HCT116 (cell line): ENCODE data around the gene DEPDC7. TPM values are rescaled to one million over a fixed set of nuclear protein-coding genes. Genes with fewer than 3 reads are reported as not detected.

Experiments used
- ATAC-seq: fragments of 200-7000 bp; cut with Tn5 transposase; 2 replicates; pipeline ENCODE4 v1.9.1; 2020; ENCODE audit warnings: mild to moderate bottlenecking, moderate library complexity
- BruUV-seq: library from RNA; stranded (reverse); fragments of 400-500 nt; replicated peaks from 2 replicates; lab custom pipeline; 2021; lab: Mats Ljungman, UMichigan
- CTCF ChIA-PET: fragments of 300-600 bp; sonication (Branson Sonifier 250); formaldehyde crosslinking; loops from one replicate; lab custom pipeline; 2021; ENCODE audit warnings: antibody characterized with exemption; lab: Charles Lee
- POLR2A ChIA-PET: fragments of 300-600, 350-600 bp; sonication (Branson Sonifier 250); formaldehyde crosslinking; loops from one replicate; lab custom pipeline; 2021; ENCODE audit warnings: antibody characterized with exemption; lab: Charles Lee
- RAD21 ChIA-PET, 2 experiments: fragments of 300-600 bp; sonication (Branson Sonifier 250); formaldehyde crosslinking; loops; one replicate each; lab custom pipeline; 2023; ENCODE audit warnings: low total read pairs in 2 of 2; ENCODE audit not compliant: uncharacterized antibody in 2 of 2, unreplicated experiment in 2 of 2, low non-redundant PET in 1 of 2; lab: Charles Lee
- DNase-seq: peaks from one replicate; pipeline ENCODE4 v3.0.0-alpha.2; 2010; ENCODE audit warnings: low read depth, low spot score
- H2AFZ ChIP-seq: fragments of 200-600 bp; shearing (Covaris generic), sonication (generic); 2 replicates; pipeline ENCODE4 v1.6.1; 2017; ENCODE audit warnings: low read depth, mixed run types, mixed read lengths, antibody characterized with exemption, low read length; ENCODE audit not compliant: poor library complexity, severe bottlenecking
- H3K27ac ChIP-seq: 2 replicates; pipeline ENCODE4 v1.5.1; 2012; ENCODE audit warnings: low read depth, low read length
- H3K27me3 ChIP-seq: fragments of 200-600 bp; sonication (generic); 2 replicates; pipeline ENCODE4 v1.6.1; 2016; ENCODE audit warnings: mixed run types, low read length, mixed read lengths; ENCODE audit not compliant: insufficient read depth
- H3K36me3 ChIP-seq, 2 experiments: fragments of 200-500 bp in 1 of 2; fragments of 200-600 bp in 1 of 2; sonication (Bioruptor generic) in 1 of 2; sonication (generic) in 1 of 2; 2 replicates each; pipeline versions ENCODE4 v1.5.1 to v1.6.1; 2014 to 2016; ENCODE audit warnings: low read length in 2 of 2, inconsistent platforms in 1 of 2, mixed read lengths in 1 of 2, mixed run types in 1 of 2; ENCODE audit not compliant: insufficient read depth in 2 of 2, control insufficient read depth in 1 of 2
- H3K4me1 ChIP-seq, 2 experiments: fragments of 200-600 bp in 1 of 2; sonication (generic) in 1 of 2; 2 replicates each; pipeline versions ENCODE4 v1.5.1 to v1.6.1; 2012 to 2017; ENCODE audit warnings: low read length in 2 of 2, inconsistent platforms in 1 of 2, mild to moderate bottlenecking in 1 of 2, mixed read lengths in 1 of 2, mixed run types in 1 of 2, moderate library complexity in 1 of 2; ENCODE audit not compliant: insufficient read depth in 2 of 2, control insufficient read depth in 1 of 2
- H3K4me2 ChIP-seq: fragments of 200-600 bp; sonication (generic); 2 replicates; pipeline ENCODE4 v1.6.1; 2017; ENCODE audit warnings: mixed run types, low read length, mixed read lengths
- H3K4me3 ChIP-seq, 2 experiments: fragments of 200-600 bp in 1 of 2; sonication (generic) in 1 of 2; replicated peaks in 1 of 2; 2 replicates each; pipeline ENCODE4 v1.5.1; 2011 to 2016; ENCODE audit warnings: low read length in 2 of 2, control low read depth in 1 of 2, low read depth in 1 of 2, mild to moderate bottlenecking in 1 of 2, mixed read lengths in 1 of 2, mixed run types in 1 of 2
- H3K79me2 ChIP-seq: fragments of 200-600 bp; sonication (generic); 2 replicates; pipeline ENCODE4 v1.6.1; 2017; ENCODE audit warnings: mild to moderate bottlenecking, mixed run types, low read length, moderate library complexity, mixed read lengths; ENCODE audit not compliant: insufficient read depth
- H3K9ac ChIP-seq: fragments of 200-600 bp; sonication (generic); 2 replicates; pipeline ENCODE4 v1.6.1; 2016; ENCODE audit warnings: low read length, mixed read lengths
- H3K9me2 ChIP-seq: fragments of 200-600 bp; sonication (generic), shearing (Covaris generic); 2 replicates; pipeline ENCODE4 v1.6.1; 2017; ENCODE audit warnings: mixed run types, mild to moderate bottlenecking, moderate library complexity; ENCODE audit not compliant: insufficient read depth
- H3K9me3 ChIP-seq, 2 experiments: fragments of 200-500 bp in 1 of 2; fragments of 200-600 bp in 1 of 2; sonication (Bioruptor generic) in 1 of 2; sonication (generic) in 1 of 2; 2 replicates each; pipeline ENCODE4 v1.6.1; 2014 to 2017; ENCODE audit warnings: low read length in 2 of 2, mixed read lengths in 2 of 2, inconsistent platforms in 1 of 2, low read depth in 1 of 2, mild to moderate bottlenecking in 1 of 2, mixed run types in 1 of 2, moderate library complexity in 1 of 2; ENCODE audit not compliant: control insufficient read depth in 1 of 2, insufficient read depth in 1 of 2
- H4K20me1 ChIP-seq: fragments of 200-600 bp; sonication (generic), shearing (Covaris generic); 2 replicates; pipeline ENCODE4 v1.6.1; 2017; ENCODE audit warnings: mixed run types, mild to moderate bottlenecking, moderate library complexity; ENCODE audit not compliant: insufficient read depth
- CEBPB ChIP-seq: IDR thresholded peaks from 2 replicates; pipeline ENCODE4 v1.6.1; 2012; ENCODE audit warnings: low read depth
- CTCF ChIP-seq, 3 experiments: fragments of 200-600 bp in 1 of 3; sonication (generic) in 1 of 3; IDR thresholded peaks in 2 of 3; conservative IDR thresholded peaks in 1 of 3; 2 replicates each; pipeline ENCODE4 v1.5.1; 2012 to 2017; ENCODE audit warnings: low read depth in 2 of 3, low read length in 2 of 3, antibody characterized with exemption in 1 of 3, borderline replicate concordance in 1 of 3, control low read depth in 1 of 3, mild to moderate bottlenecking in 1 of 3, mixed read lengths in 1 of 3, mixed run types in 1 of 3, moderate library complexity in 1 of 3; ENCODE audit not compliant: insufficient read depth in 1 of 3
- FOSL1 ChIP-seq: IDR thresholded peaks from 2 replicates; pipeline ENCODE4 v1.6.1; 2012; ENCODE audit warnings: low read depth
- RAD21 ChIP-seq: IDR thresholded peaks from 2 replicates; pipeline ENCODE4 v1.6.1; 2012; ENCODE audit warnings: low read depth, mild to moderate bottlenecking
- REST ChIP-seq: IDR thresholded peaks from 2 replicates; pipeline ENCODE4 v1.6.1; 2012; ENCODE audit warnings: low read depth
- SIN3A ChIP-seq: IDR thresholded peaks from 2 replicates; pipeline ENCODE4 v1.6.1; 2012; ENCODE audit warnings: low read depth
- YY1 ChIP-seq: IDR thresholded peaks from 2 replicates; pipeline ENCODE4 v1.6.1; 2011; ENCODE audit warnings: low read length, low read depth, moderate library complexity, mild to moderate bottlenecking; ENCODE audit not compliant: insufficient replicate concordance; ENCODE audit errors: extremely low read depth
- ZBTB33 ChIP-seq: IDR thresholded peaks from 2 replicates; pipeline ENCODE4 v1.6.1; 2011; ENCODE audit warnings: mild to moderate bottlenecking, low read length, moderate library complexity; ENCODE audit not compliant: insufficient replicate concordance; ENCODE audit errors: extremely low read depth
- intact Hi-C: fragments of 100-400 bp; cut with micrococcal nuclease; formaldehyde crosslinking; loops from 2 replicates; pipeline ENCODE4 v1.10.0; 2022
- total RNA-seq: library from RNA; stranded (reverse); gene quantifications from one replicate; pipeline ENCODE4 v1.2.1, GENCODE V29; 2021; ENCODE audit not compliant: unreplicated experiment

The DEPDC7 gene
- total RNA-seq, 1 experiment from 2014 or later: 7.3 TPM

- H3K27ac ChIP-seq: no peak overlapping the region
- intact Hi-C loops: loop anchor here (1.0 to 10.0 kb wide), 6 partner anchors 105 to 351 kb away; no protein-coding TSS in a partner anchor
- H3K4me3 ChIP-seq: no peak overlapping the region
- H3K4me2 ChIP-seq: no peak overlapping the region
- CTCF ChIA-PET: interaction anchor here (0.6 to 2.0 kb wide), 20 partner anchors 9 to 677 kb away, joined by 3 to 18 read pairs (median 4); partner anchors contain the start of genes DEPDC7 and TCP11L1
- no peak overlapping the region for H2AFZ ChIP-seq
- no TSS peak for BruUV-seq
- no peaks in the 10 kb centered on the region for H3K9me3 ChIP-seq
- ATAC-seq (peak; percentile 72), DNase-seq (peak; percentile 28)
- H3K4me1 ChIP-seq: peaks cover 13 to 21% of the 10 kb centered on the region in 2 experiments
- POLR2A ChIA-PET: no interaction called here
- H3K79me2 ChIP-seq: no peaks in the 10 kb centered on the region
- no peaks in the 10 kb centered on the region for H4K20me1 ChIP-seq
- no peak for TF ChIP-seq CEBPB
- no peak for TF ChIP-seq SIN3A
- peak; percentile 81 to 96 (median 93) for TF ChIP-seq CTCF (IDR thresholded peaks at IDR 0.05 in 2 of 3, conservative IDR thresholded peaks at IDR 0.05 in 1 of 3; ENCODE audit: borderline replicate concordance in 1 of 3, insufficient read depth in 1 of 3, low read depth in 2 of 3, low read length in 2 of 3)
- TF ChIP-seq RAD21: peak; percentile 95
- H3K9ac ChIP-seq: no peak overlapping the region
- H3K9me2 ChIP-seq: no peaks in the 10 kb centered on the region
- H3K36me3 ChIP-seq: no peaks in the 10 kb centered on the region
- H3K27me3 ChIP-seq: no peaks in the 10 kb centered on the region
- RAD21 ChIA-PET: interaction anchor here in 1 of 2 experiments (0.6 to 0.9 kb wide), 3 partner anchors 103 to 256 kb away, joined by 3 read pairs; no protein-coding TSS in a partner anchor
Observed at GRCh38 chr11:33065445-33066178, 49.9 kb downstream of the DEPDC7 start.

- RAD21 ChIA-PET: no interaction called here
- intact Hi-C loops: loop anchor here (5.0 to 10.0 kb wide), 4 partner anchors 192 to 352 kb away; no protein-coding TSS in a partner anchor
- CTCF ChIA-PET: no interaction called here
- H3K9ac ChIP-seq: no peak overlapping the region
- no peaks in the 10 kb centered on the region; a peak in 1 of 4 replicates for H3K36me3 ChIP-seq
- no peaks in the 10 kb centered on the region for H3K27me3 ChIP-seq
- no peak overlapping the region for H3K27ac ChIP-seq
- H3K4me3 ChIP-seq: no peak overlapping the region
- peaks cover 3 to 4% of the 10 kb centered on the region in 2 experiments for H3K4me1 ChIP-seq
- no peak for DNase-seq
- no peaks in the 10 kb centered on the region for H4K20me1 ChIP-seq
- H3K79me2 ChIP-seq: no peaks in the 10 kb centered on the region
- H3K4me2 ChIP-seq: no peak overlapping the region
- H3K9me3 ChIP-seq: no peaks in the 10 kb centered on the region
- BruUV-seq: no TSS peak
- POLR2A ChIA-PET: no interaction called here
- ATAC-seq: no peak
- no peak overlapping the region for H2AFZ ChIP-seq
- H3K9me2 ChIP-seq: no peaks in the 10 kb centered on the region
- no peak for TF ChIP-seq YY1
- TF ChIP-seq FOSL1: no peak
- no peak for TF ChIP-seq ZBTB33
- TF ChIP-seq REST: no peak
Observed at GRCh38 chr11:33067294-33067693, 51.6 kb downstream of the DEPDC7 start.
